Activated T-helper 1 cell treated with anti-CD3 and anti-CD28 coated beads, Interleukin-2, amount 50 U/mL, for 16 hours (primary cell): ENCODE measurements around the gene WHRN.

Experiments used
- DNase-seq, 2 donors: peaks; one replicate each; pipeline ENCODE4 v3.0.0-alpha.2; 2020; ENCODE audit warnings: low read depth in 1 of 2, low spot score in 1 of 2

WHRN gene

DNA sequence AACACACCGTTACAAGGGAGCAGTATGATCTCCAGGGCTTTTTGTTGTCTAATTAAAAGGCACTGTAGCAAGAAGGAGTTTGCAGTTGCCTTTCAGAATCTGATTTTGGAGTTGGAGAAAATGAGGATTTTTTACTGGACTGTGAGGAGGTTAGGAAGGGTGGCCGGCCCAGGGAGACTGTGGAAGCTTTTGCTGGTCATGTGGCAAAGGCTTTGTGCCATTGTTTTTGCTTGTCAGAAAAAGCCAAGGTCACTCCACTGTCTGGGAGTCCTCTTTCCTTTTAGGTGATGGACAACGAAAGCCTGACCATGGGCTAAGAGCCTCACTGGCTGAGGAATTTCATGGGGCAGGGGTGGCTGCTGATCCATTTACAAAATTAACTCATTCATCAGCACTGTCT is 10.3 kb upstream of the WHRN start:
- no peak for DNase-seq

DNA sequence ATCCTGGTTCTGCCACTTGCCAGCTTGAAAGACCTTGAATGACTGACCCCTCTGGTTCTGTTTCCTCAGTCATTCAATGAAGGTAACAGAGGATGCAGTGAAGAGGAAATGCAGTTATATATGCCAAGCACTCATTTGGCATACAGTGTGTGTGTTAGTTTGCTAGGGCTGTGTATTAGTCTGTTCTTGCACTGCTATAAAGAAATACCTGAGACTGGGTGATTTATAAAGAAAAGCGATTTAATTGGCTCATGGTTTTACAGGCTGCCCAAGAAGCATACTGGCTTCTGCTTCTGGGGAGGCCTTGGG is 8.6 kb upstream of the WHRN start:
- no peak for DNase-seq

DNA sequence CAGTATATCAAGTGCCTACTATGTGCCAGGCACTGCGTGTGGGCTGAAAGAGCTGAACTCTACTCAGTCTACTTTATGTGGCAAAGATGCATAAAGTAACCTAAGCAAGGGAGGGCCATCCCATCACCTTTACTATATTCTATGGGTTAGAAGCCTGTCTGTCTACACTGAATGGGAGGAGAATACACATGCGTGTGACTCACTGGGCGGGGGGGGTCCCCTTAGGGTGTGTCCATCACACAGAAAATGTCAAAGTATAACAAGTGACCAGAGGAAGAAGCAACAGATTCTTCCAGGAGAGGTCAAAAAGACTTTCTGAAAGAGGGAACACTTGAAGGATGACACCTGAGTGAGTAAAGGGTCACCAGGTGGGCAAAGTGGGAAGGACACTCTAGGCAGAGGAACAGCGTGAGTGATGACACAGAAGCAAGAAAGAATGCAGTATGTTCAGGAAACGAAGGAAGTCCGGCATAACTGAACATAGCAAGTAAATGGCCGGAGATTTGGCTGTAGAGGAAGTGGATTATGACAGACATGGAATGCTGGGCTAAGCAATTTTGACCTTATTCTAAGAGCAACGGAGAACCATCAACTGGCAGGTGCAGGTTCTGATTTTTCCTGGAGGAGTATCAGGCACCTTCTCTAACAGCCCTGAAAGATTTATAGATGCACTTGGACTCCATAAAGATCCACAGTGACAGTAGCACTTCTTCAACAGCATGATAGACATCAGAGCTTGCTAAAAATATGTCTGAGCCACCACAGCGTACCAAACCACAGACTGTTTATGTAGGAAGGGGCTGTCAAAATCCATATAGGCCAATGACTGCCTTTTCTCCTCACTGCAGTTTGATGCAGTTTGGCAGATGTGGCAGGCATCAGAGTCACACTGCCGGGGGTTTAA is 8.0 kb upstream of the WHRN start:
- DNase-seq, result no peak

DNA sequence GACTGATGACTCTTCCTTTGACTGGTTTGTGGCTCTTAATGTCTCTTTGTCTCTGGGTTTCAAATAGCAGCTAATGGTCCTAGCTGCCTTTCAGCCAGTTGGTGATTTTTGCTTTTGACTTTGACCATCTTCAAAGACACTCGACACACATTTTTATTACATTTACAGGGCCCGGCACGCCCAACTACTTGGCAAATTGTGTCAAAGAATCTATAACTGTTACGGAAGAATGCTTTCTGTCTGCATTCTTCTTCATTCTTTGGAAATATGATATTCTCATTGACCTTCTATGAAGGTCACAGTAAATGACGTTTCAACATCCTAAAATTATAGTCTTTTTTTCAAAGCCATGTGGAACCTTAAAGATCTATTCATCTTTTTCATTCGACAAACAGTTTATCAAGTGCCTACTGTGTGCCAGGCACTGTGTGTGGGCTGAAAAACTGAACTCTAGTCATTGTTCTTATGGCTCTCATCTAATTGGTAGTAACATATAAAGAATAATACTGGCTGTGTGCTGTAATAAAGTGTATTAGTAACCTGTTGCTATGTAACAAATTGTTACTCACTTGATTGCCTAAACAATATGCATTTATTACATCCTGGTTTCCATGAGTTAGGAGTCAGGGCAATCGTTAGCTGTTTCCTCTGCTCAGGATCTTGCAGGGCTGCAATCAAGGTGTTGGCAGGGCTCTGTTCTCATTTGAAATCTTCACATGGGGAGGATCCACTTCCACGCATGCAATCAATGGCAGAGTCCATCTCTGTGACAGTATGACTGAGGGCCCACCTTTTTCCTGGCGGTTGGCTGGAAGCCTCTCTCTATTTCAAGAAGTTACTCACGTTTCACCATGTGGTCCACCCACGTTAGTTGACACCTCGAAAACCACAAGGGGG is 7.0 kb upstream of the WHRN start:
- no peak for DNase-seq

DNA sequence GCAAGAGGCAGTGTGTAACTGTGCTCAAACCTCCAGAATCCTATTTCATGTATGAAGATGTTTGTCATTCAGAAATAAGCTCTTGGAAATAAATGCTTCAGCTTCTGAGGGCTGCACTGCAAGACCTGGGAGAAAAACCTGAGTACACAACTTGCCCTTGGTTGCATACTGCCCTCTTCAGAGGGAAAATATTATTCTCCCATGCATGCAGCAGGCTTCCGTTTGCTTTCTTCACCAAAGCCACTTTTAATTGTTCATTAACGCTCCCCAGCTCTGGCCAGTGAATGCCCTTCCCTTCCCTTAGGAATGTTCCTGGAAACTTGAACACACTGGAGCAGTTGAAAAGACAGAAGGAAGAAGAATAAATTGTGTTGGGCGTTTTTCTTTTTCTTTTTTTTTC is 2.5 kb upstream of the WHRN start:
- no peak for DNase-seq

DNA sequence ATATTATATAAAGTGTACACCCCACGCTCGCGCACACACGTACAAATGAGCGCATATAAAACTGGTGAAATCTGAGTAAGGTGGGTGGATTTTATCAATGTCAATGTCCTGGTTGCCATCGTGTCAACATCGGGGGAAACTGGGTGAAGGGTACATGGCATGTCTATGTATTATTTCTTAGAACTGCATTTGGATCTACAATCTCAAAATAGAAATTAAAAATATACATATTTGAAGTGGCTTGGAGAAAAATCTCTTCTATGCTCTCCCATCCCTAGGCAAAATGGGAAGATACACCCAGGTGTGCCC is 763 bp upstream of the WHRN start:
- no peak for DNase-seq

DNA sequence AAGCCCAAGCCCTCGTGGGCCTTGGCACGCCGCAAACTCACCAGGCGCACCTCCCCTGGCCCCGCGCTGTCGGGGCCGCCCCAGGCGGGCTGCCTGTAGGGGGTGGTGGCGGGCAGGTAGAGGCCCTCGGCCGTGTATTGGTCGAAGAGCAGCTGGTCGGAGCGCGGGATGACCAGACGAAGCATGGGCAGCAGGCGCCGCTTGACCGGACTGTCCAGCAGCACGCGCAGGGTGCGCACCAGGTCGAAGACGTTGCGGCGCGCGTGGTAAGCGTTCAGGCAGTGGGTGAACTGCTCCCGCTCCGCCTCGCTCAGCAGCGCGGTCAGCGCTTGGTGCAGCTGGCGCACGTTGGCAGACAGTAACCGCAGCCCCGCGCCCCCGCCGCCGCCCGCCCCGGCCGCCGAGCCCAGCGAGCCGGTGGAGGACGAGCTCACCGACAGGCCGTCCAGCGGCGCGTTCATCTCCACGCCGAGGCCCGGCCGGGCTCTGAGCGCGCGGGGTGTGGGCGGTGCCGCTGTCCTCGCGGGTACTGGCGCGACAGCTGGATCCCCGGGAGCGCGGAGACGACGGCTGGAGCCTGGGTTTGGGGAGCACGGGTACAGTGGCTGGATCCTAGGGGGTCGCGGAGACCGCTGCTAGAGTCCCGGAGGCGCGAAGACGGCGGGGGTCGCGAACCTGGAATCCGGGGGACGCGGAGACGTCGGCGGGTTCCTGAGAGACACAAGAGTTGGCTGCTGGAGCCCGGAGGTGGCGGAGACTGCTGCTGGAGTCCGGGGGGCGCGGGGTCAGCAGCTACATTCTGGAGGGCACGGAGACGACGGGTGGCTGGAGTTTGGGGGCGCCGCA is 709 bp downstream of the WHRN start:
- DNase-seq, result peak in 1 of 2 donors; percentile 11

DNA sequence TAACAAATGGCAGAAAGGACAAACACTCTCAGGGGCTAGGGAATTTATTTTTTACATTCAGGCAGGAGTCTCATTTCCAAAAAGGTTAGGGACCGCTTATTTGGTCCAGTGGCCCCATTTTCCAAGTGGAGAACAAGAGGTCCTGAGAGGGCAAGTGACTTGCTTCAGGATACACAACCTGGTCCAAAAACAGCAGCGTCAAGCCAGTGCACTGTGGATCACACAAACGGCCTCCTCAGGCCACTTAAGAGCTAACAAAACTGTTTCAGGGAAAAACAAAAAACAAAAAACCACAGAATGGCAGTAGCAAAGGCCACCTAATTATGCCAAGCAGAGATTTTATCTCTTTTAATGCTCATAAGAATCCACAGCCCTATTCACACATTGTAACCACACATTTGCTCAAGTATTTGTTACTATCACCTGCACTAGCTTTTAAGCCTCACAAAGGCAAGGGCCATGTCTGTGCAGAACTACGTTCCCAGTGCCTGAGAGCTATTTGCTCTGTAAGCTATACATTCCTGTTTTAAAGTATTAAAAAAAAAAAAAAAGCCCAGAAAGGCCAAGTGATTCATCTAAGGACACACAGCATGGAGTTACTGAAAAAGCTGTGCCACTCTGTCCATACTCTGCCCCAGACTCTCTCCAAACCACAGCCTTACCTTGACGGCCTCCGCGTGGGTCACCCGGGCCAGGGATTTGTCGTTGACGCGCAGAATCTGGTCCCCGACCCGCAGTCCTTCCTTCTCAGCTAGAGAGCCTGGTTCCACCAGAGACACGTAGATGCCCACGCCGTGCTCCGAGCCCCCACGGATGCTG is 1.5 kb downstream of the WHRN start:
- DNase-seq, result no peak

DNA sequence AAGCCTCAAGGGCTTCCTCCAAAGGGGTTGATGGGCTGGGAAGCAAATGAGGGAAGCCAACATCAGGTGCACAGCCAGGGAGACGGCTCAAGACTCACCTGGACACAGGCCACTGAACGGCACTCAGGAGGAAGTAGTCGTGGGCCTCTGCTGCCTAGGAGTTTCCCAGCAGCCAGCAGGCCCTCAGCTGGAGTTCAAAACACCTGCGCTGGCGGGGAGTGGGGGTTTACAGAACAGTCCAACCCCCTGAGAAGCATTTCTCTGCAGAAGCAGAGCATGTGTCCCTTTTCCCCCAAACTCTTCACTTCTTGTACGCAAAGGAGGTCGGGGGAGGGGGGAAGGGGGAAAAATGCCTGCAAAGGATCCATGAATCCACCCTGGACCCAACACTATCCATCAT is 2.3 kb downstream of the WHRN start:
- DNase-seq, result no peak

DNA sequence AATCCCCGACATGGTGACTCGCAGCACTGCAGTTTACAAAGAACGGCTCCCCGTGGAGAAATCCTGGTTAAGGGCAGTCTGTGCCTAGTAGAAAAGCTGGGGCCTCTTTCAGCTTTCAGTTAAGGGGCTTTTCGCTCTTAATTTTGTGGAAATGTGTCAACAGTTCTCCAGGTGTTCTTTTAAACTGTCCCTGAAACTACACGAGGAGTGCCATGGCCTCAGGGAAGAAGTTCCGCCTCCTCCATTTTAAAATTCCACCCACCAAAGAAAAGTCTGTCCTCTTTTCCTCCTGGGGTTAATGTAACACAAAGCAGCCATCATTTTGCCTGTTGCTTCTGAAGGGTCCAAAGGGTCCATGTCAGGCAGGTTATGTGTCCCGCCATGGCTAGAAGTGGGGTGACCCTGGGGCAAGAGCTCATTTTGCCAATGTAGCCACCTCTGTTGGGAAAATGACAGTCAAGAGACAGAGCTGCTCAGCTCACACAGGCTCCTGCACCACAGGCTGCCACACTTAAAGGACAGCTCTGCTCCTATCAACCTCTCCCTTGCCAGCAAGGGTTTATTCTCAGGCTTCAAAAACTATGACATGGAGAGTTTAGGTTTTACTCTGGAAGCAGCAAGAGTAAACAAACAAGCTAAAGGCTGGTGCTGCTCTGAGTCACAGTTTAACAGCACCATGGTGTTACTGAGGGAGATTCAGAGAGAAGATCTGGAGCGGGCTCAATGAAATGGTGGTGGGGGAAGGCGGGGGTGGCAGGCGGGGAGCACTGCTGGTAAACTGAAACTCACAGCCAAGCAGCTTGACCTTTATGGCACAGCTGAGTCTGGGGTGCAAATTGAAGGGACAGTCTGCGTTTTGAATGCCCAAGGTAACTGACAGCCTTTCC is 3.2 kb downstream of the WHRN start:
- DNase-seq, result no peak

DNA sequence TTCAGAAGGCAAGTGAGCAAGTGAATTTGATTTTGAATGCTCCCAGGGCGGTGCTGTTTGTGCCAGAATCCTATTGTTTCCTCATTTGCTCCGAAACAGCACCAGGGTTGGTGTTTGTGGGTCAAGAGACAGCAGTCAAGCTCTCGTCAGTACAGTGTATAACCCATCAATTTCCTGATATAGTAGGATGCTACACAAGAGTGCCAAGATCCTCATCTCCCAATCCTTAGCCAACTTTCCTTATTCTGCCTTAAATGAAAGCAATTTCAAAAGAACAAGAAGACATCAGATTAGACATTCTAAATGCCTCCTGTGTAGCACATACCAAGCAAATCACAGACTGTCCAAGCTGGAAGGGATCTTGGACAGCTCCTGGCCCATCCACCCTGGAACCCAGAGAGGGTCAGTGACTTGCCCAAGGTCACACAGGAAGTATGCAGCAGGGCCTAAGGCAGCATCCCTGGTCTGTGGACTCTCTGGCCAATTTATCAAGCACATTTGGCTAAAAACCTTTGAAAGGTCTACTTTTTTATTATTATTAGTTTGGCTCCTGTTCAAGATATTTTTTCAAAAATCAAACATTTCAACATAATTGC is 4.5 kb downstream of the WHRN start:
- no peak for DNase-seq

DNA sequence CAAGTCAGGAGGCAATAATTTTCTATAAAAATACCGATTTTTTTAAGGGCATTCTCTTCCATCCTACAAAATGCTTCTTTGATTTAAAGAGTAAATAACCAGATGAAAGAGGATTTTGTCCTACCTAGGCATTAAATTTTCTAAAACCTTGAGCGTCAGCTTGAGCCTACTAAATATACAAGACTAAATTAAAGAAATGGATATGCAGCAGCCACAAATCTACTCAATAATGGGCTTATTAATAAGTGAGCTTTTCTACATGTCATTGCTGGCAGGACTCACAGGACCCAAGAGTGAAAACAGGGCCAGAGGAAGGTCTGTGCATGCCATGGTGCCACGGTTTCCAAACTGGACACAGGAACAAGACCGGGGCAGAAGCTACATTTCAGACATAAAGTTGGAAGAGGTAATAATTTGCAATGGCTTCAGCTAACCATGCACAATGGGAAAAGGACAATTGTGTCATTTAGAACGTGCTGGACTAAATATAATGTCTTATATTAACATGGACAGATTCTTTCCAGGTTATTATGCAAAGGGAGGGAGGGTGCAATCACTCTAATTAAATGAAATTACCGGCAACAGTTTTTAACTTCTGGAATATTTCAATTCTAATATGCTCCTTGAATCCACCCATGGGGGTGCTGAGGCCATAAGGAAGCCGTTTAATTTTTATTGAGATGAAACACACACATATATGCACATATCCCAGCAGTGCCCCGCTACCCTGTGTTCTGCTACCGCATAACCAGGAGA is 5.2 kb downstream of the WHRN start:
- no peak for DNase-seq

DNA sequence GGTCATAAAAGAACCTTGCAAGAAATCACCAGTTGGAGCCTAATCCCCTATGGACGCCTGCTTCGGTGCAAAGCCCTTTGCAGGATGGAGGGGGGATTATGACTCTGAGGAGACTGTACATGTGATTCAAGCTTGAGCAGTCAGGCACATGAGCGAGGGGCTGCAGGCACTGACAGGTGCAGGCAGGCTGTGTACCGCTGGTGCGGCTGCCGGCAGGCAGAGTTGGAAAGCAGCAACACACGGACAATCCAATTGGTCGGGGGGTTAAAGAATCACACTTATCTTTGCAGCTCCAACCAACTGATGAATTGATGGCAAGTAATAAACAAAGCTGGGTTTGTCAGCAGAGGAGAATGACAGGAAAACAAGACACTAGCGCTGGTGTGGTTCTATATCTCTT is 5.7 kb downstream of the WHRN start:
- DNase-seq, result no peak

DNA sequence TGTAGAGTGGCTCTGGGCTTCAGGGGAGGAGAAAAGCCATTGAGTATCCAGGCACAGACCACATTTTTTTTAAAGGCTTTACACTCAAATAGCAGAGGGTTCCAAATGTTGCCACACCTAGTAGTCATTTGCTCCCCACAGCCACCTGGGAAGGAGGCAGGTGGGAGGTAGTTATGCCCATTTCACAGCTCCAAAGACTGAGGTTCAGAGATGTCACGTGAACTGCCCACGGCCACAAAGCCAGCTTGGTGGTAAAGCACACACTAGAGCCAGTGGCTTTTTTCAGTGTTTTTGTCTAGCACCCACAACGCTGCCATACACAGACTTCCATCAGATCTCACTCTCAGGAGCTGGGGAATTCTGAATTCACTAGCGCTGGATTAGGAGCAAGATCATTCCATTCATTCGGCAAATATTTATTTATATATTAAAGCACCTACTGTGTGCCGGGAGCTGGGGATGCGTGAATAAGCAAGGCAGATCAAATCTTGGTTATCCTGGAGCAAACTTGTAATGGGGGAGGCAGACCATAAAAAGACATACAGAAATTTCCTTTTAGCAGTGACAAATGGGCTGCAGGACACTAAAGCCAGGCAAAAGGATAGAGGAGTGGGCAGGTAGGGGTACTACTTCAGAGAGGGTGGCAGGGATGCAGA is 7.4 kb downstream of the WHRN start:
- DNase-seq, result no peak

DNA sequence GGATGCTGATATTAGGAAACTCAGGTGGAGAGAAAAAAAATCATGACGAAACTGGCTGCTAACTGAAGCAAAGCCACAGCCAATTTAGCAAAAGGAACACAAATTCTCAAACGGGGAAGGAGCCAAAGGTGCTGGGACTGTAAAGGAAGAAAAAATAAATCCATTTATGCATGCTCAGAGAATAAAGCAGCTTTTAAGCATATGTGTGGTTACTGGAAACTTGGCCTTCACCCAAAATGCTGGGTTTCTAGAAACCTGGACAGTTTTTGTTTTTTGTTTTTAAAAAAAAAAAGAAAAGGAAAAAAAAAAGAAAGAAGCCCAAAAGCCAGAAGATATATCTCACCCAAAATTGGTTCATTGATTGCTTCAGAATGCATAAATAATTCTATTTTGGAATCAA is 8.0 kb downstream of the WHRN start:
- no peak for DNase-seq

DNA sequence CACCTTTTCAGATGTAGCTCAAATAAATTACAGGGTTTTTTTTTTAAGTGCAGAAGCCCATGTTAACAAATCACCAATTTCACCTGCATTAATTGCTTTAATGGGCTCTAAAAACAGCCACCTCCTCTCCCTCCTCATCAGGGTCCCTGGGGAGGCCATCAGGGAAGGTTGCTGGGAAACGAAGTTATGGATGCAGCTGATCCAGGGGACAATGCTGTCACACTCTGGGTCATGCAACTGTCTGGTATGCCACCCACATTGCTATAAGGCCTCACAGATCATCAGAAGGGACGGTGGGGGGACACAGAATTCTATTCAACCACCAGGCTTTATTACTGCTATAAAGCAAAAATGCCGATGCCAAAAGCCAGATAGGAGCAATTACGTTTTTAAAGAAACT is 9.3 kb downstream of the WHRN start:
- DNase-seq, result no peak

DNA sequence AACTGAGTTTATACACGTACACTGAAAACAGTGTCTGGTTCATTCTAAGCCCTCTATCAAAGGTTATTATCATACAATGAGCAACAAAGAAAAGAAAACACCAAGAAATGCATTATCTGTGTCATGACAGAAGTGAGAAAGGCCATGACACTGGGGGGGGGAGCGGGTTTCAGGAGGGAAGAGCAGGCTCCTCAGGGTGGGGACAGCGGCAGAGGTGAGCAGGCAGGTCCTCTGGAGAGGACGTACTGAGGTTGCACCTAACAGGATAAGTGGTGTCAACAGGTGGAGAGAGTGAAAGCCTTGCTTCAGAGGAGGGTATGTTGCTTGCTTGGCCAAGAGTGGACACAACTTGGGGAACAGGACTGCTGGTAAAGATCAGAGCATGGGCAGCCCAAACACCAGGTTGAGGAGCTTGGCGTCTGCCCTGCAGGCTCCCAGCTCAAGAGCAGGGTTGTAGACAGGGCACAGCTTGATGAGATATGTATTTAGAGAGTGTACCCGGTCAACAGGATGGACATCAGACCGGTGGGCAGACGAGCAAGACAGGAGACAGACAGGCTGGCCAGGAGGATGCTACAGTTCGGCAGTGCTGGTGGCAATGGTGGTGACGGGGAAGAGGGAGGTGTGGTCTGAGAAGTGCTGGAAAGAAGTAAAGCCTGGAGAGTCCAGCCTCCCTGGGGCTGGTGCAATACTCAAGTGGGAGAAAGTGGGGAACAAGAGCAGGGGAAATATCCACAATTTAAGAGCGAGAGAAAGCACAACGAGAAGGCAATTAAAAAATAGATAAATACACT is 10.3 kb downstream of the WHRN start:
- no peak for DNase-seq
